GM23338 (cell line): ENCODE data around the gene PCSK6.

Experiments used
- CREB1 ChIP-seq: fragments of 250-450 bp; sonication (Bioruptor Pico); IDR thresholded peaks from 2 replicates; pipeline ENCODE4 v1.5.0; 2020; ENCODE audit warnings: low read depth, mild to moderate bottlenecking, moderate library complexity
- CTCF ChIP-seq, 2 experiments: fragments of 200-600 bp in 1 of 2; sonication (generic) in 1 of 2; conservative IDR thresholded peaks; 2 replicates each; pipeline versions ENCODE4 v1.5.1 to v1.6.1; 2016 to 2017; ENCODE audit warnings: antibody characterized with exemption in 2 of 2, low read depth in 2 of 2, mild to moderate bottlenecking in 2 of 2, moderate library complexity in 1 of 2
- EZH2phosphoT487 ChIP-seq: fragments of 200-600 bp; sonication (generic); IDR thresholded peaks from one replicate; pipeline ENCODE4 v1.8.1; 2018; ENCODE audit warnings: antibody characterized with exemption; ENCODE audit not compliant: unreplicated experiment
- POLR2AphosphoS5 ChIP-seq: IDR thresholded peaks from 2 replicates; pipeline ENCODE4 v1.6.1; 2016; ENCODE audit warnings: antibody characterized with exemption, low read depth
- REST ChIP-seq: IDR thresholded peaks from one replicate; pipeline ENCODE4 v1.6.1; 2018; ENCODE audit warnings: antibody characterized with exemption; ENCODE audit not compliant: unreplicated experiment

- TF ChIP-seq CREB1 (no peak), CTCF (conservative IDR thresholded peaks at IDR 0.05; ENCODE audit: low read depth in 2 of 2) (no peak), POLR2AphosphoS5 (no peak), REST (no peak), EZH2phosphoT487 (no peak)
Observed at GRCh38 chr15:101526021-101526420, 36.5 kb upstream of the PCSK6 start.
